Skeletal muscle satellite cell (primary cell): ENCODE results near the gene APOA4.

Experiments
- H3K27me3 ChIP-seq: 2 replicates; pipeline ENCODE4 v1.7.0; 2013; ENCODE audit warnings: low read length; ENCODE audit not compliant: control insufficient read depth, insufficient read depth
- H3K36me3 ChIP-seq: 2 replicates; pipeline ENCODE4 v1.7.0; 2013; ENCODE audit warnings: mild to moderate bottlenecking, control low read depth, low read length; ENCODE audit not compliant: insufficient read depth
- H3K4me1 ChIP-seq: 2 replicates; pipeline ENCODE4 v1.7.0; 2013; ENCODE audit warnings: low read length; ENCODE audit not compliant: control insufficient read depth, insufficient read depth
- H3K4me2 ChIP-seq: 2 replicates; pipeline ENCODE4 v1.7.0; 2013; ENCODE audit warnings: mild to moderate bottlenecking, low read length
- H3K4me3 ChIP-seq: 2 replicates; pipeline ENCODE4 v1.7.0; 2013; ENCODE audit warnings: low read length
- H3K9ac ChIP-seq: 2 replicates; pipeline ENCODE4 v1.7.0; 2013; ENCODE audit warnings: mild to moderate bottlenecking, low read depth, low read length, moderate library complexity
- H3K9me3 ChIP-seq: replicated peaks from 2 replicates; pipeline ENCODE4 v1.7.0; 2013; ENCODE audit warnings: mild to moderate bottlenecking, control low read depth, low read length

Gene APOA4

DNA sequence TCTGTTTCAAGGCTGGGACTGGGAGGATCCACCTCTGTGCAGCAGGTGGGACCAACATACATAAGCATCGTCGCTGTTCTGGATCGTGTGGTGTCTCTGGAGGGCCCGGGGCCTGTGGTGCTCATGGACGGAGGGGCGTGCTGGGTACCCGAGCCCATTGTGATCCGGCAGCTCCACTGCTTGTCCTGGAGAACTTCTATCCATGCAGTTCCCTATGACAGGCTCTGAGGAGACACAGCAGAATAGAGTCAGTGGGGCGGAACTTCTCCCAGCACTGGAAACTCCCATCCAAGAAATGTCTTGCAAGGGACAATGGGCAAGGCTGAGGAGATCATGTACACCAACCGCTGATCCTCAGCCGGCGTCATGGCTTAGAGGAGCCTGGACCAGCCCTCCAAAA is 26.0 kb upstream of the APOA4 start:
- no peak overlapping the region for H3K4me2 ChIP-seq
- no peaks in the 10 kb centered on the region for H3K9me3 ChIP-seq
- H3K27me3 ChIP-seq, result no peaks in the 10 kb centered on the region
- peaks cover 29% of the 10 kb centered on the region for H3K4me1 ChIP-seq
- H3K4me3 ChIP-seq, result no peak overlapping the region
- no peak overlapping the region for H3K9ac ChIP-seq
- peaks cover 17% of the 10 kb centered on the region for H3K36me3 ChIP-seq

DNA sequence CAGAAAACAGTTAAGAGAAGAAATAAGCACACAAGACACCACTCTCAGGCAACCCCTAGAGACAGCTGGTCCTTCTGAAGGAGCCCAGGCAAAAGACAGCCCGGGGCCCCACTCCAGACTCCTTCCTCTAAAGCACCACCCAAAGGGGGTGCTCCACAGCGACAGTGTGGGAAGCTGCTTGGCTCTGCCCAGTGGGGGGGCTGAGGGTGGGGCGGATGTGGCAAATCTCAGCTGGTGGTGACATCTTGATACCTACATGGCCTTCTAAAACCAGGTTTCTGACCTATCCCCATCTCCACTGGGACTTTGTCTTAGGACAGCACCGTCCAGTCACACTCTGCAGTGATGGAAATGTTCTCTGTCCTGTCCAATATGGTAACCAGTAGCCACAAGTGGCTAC is 24.5 kb upstream of the APOA4 start:
- peaks cover 24% of the 10 kb centered on the region for H3K36me3 ChIP-seq
- H3K4me2 ChIP-seq, result no peak overlapping the region
- H3K9ac ChIP-seq, result no peak overlapping the region
- H3K27me3 ChIP-seq, result no peaks in the 10 kb centered on the region
- no peak overlapping the region for H3K4me3 ChIP-seq
- no peaks in the 10 kb centered on the region for H3K9me3 ChIP-seq
- peaks cover 17% of the 10 kb centered on the region for H3K4me1 ChIP-seq

DNA sequence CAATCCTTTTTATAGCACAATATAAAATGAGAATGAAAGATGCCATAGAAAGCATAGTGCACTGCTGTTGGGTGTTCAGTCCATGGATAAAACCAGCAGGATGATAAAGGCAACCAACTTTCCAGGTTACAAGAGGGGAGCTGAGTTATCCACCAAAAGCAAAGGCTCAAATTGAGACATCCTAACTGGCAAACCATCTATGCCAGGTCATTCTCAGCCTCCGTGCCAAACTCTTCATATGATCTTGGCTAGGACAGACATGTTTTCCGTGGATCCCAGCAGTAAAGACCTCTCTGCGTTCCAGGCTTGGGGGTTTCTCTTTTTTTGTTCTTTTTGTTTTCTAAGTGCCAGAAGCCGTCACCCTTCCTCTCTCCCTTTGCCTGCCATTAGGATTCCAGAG is 21.6 kb upstream of the APOA4 start:
- H3K27me3 ChIP-seq, result no peaks in the 10 kb centered on the region
- peaks cover 24% of the 10 kb centered on the region for H3K36me3 ChIP-seq
- no peak overlapping the region for H3K9ac ChIP-seq
- H3K4me3 ChIP-seq, result no peak overlapping the region
- H3K4me1 ChIP-seq, result peaks cover 5% of the 10 kb centered on the region
- no peak overlapping the region for H3K4me2 ChIP-seq
- H3K9me3 ChIP-seq, result no peaks in the 10 kb centered on the region

- Histone ChIP-seq H3K4me1 (peaks cover 5% of the 10 kb centered on the region), H3K9me3 (no peaks in the 10 kb centered on the region), H3K9ac (no peak overlapping the region), H3K4me2 (no peak overlapping the region), H3K36me3 (peaks cover 24% of the 10 kb centered on the region), H3K4me3 (no peak overlapping the region), H3K27me3 (no peaks in the 10 kb centered on the region)
Observed at GRCh38 chr11:116843661-116844060, 20.6 kb upstream of the APOA4 start.

GRCh38 chr11:116842909-116843308 is 19.8 kb upstream of the APOA4 start:
- no peak overlapping the region for H3K9ac ChIP-seq
- H3K4me1 ChIP-seq, result peaks cover 5% of the 10 kb centered on the region
- no peaks in the 10 kb centered on the region for H3K9me3 ChIP-seq
- peaks cover 24% of the 10 kb centered on the region for H3K36me3 ChIP-seq
- no peaks in the 10 kb centered on the region for H3K27me3 ChIP-seq
- H3K4me3 ChIP-seq, result no peak overlapping the region
- no peak overlapping the region for H3K4me2 ChIP-seq

DNA sequence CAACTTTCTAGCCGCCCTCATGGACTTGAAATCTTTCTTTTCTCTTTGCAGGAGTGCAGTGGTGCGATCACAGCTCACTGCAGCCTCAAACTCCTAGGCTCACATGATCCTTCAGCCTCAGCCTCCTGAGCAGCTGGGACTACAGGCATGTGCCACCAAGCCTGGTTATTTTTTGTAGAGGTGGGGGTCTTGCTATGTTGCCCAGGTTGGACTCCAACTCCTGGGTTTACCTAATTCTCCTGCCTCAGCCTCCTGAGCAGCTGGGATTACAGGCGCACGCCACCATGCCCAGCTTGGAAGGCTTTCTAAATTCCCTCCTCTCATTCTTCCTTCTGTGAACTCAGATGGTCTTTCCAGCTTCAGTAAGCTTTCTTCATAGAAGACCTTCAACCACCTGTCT is 19.0 kb upstream of the APOA4 start:
- Histone ChIP-seq H3K27me3 (no peaks in the 10 kb centered on the region), H3K36me3 (peaks cover 20% of the 10 kb centered on the region), H3K9ac (no peak overlapping the region)

GRCh38 chr11:116840746-116841296 is 17.7 kb upstream of the APOA4 start:
- no peak overlapping the region for H3K4me3 ChIP-seq
- H3K4me1 ChIP-seq, result peaks cover 9% of the 10 kb centered on the region
- H3K9ac ChIP-seq, result no peak overlapping the region
- H3K36me3 ChIP-seq, result peaks cover 9% of the 10 kb centered on the region
- H3K4me2 ChIP-seq, result no peak overlapping the region
- H3K9me3 ChIP-seq, result no peaks in the 10 kb centered on the region
- H3K27me3 ChIP-seq, result no peaks in the 10 kb centered on the region

More for the DNA sequence above, 19.0 kb upstream of the APOA4 start:
- H3K4me3 ChIP-seq, result no peak overlapping the region
- peaks cover 5% of the 10 kb centered on the region for H3K4me1 ChIP-seq
- H3K9me3 ChIP-seq, result no peaks in the 10 kb centered on the region
- no peak overlapping the region for H3K4me2 ChIP-seq

GRCh38 chr11:116840224-116840745 is 17.2 kb upstream of the APOA4 start:
- H3K27me3 ChIP-seq, result no peaks in the 10 kb centered on the region
- H3K4me3 ChIP-seq, result no peak overlapping the region
- H3K9me3 ChIP-seq, result no peaks in the 10 kb centered on the region
- no peak overlapping the region for H3K9ac ChIP-seq
- H3K4me1 ChIP-seq, result peaks cover 15% of the 10 kb centered on the region
- peaks cover 8% of the 10 kb centered on the region for H3K36me3 ChIP-seq
- H3K4me2 ChIP-seq, result no peak overlapping the region

- Histone ChIP-seq H3K4me3 (no peak overlapping the region), H3K9me3 (no peaks in the 10 kb centered on the region), H3K9ac (no peak overlapping the region), H3K4me2 (no peak overlapping the region), H3K4me1 (peaks cover 17% of the 10 kb centered on the region), H3K27me3 (no peaks in the 10 kb centered on the region), H3K36me3 (peaks cover 2% of the 10 kb centered on the region)
Observed at GRCh38 chr11:116838321-116839084, 15.4 kb upstream of the APOA4 start.

GRCh38 chr11:116837231-116838091 is 14.4 kb upstream of the APOA4 start, which contains the start of gene APOA1:
TSS of gene APOA1 (minus strand) at chr11:116837622. CDS start at chr11:116837387, 235 bp downstream.
- H3K9ac ChIP-seq, result no peak within 1 kb of the TSS
- no peaks in the 10 kb centered on the region for H3K36me3 ChIP-seq
- H3K4me3 ChIP-seq, result no peak within 1 kb of the TSS
- H3K4me2 ChIP-seq, result no peak within 1 kb of the TSS
- peaks cover 17% of the 10 kb centered on the region for H3K4me1 ChIP-seq
- no peaks in the 10 kb centered on the region for H3K27me3 ChIP-seq
- H3K9me3 ChIP-seq, result no peaks in the 10 kb centered on the region

- Histone ChIP-seq H3K4me1 (peaks cover 17% of the 10 kb centered on the region), H3K9ac (no peak overlapping the region), H3K9me3 (no peaks in the 10 kb centered on the region), H3K4me2 (no peak overlapping the region), H3K4me3 (no peak overlapping the region), H3K27me3 (no peaks in the 10 kb centered on the region), H3K36me3 (no peaks in the 10 kb centered on the region)
Observed at GRCh38 chr11:116836632-116836991, 13.5 kb upstream of the APOA4 start.
